Nephron (organoid): Measurements from ENCODE around the gene FSD1.

ENCODE experiments used
- H3K27ac Mint-ChIP-seq, 3 experiments: 2 replicates each; pipeline ENCODE4 v1.8.0; 2020; ENCODE audit warnings: mixed read lengths in 3 of 3, mild to moderate bottlenecking in 2 of 3, moderate library complexity in 1 of 3
- H3K27me3 Mint-ChIP-seq: 2 replicates; pipeline ENCODE4 v1.8.0; 2021; ENCODE audit warnings: low read depth, mild to moderate bottlenecking, moderate library complexity, mixed read lengths
- H3K36me3 Mint-ChIP-seq: 2 replicates; pipeline ENCODE4 v1.8.0; 2020; ENCODE audit warnings: low read depth, mixed read lengths
- H3K4me1 Mint-ChIP-seq: 2 replicates; pipeline ENCODE4 v1.8.0; 2020; ENCODE audit warnings: mixed read lengths
- H3K4me3 Mint-ChIP-seq, 3 experiments: 2 replicates each; pipeline ENCODE4 v1.8.0; 2020; ENCODE audit warnings: mild to moderate bottlenecking in 3 of 3, mixed read lengths in 3 of 3, moderate library complexity in 2 of 3
- H3K9me3 Mint-ChIP-seq: 2 replicates; pipeline ENCODE4 v1.8.0; 2020; ENCODE audit warnings: mixed read lengths
- CTCF ChIP-seq, 3 experiments: fragments of 200-600 bp; sonication (generic); IDR thresholded peaks; one replicate each; pipeline ENCODE4 v1.5.0; 2021; ENCODE audit warnings: antibody characterized with exemption in 3 of 3; ENCODE audit not compliant: unreplicated experiment in 3 of 3

Gene FSD1

GRCh38 chr19:4369888-4370260 lies 65.5 kb downstream of the FSD1 start:
- peak in 2 of 3 experiments; percentile 12 to 32 for TF ChIP-seq CTCF (IDR thresholded peaks at IDR 0.05; ENCODE audit: unreplicated experiment in 3 of 3)
- no peaks in the 10 kb centered on the region for H3K9me3 Mint-ChIP-seq
- H3K27me3 Mint-ChIP-seq: no peaks in the 10 kb centered on the region
- no peak overlapping the region for H3K4me3 Mint-ChIP-seq
- H3K27ac Mint-ChIP-seq: peak overlapping the region in 2 of 3 experiments; percentile 59 to 71
- peaks cover 52% of the 10 kb centered on the region for H3K4me1 Mint-ChIP-seq
- no peaks in the 10 kb centered on the region for H3K36me3 Mint-ChIP-seq

DNA sequence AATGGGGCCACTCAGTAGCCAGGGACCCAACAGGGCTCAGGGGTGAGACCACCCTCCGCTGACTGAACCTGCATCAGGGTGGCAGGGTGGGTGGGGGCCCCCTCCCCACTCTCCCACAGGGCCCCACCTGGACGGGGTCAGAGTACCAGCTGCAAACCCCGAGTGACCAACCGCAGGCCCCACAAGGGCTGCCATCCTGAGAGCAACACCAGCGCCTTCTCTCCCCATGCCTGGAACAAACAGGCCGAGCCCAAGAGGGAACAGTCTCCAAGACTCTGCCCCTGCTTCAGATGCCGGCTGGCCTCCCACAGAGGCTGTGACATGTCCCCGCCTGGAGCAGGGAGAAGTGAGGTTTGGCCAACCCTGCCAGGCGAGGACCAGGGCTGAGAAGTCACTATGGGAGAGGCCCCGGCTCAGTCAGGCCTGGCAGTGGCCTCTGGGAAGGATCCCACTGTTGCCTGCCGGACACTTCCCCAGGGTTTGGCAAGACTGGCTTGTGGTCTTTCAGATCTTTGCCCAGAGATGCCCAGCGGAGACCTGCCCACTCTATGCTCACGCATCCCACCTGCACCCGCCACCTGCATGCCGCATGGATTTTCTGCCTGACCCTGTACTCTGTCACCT lies 66.1 kb downstream of the FSD1 start:
- Mint-ChIP-seq H3K27ac (peak overlapping the region; percentile 77 to 86 (median 79)), H3K27me3 (no peaks in the 10 kb centered on the region), H3K4me3 (peak overlapping the region in 1 of 3 experiments; percentile 9), H3K9me3 (no peaks in the 10 kb centered on the region), H3K36me3 (no peaks in the 10 kb centered on the region), H3K4me1 (peaks cover 57% of the 10 kb centered on the region)
- no peak for TF ChIP-seq CTCF (IDR thresholded peaks at IDR 0.05; ENCODE audit: unreplicated experiment in 3 of 3)

DNA sequence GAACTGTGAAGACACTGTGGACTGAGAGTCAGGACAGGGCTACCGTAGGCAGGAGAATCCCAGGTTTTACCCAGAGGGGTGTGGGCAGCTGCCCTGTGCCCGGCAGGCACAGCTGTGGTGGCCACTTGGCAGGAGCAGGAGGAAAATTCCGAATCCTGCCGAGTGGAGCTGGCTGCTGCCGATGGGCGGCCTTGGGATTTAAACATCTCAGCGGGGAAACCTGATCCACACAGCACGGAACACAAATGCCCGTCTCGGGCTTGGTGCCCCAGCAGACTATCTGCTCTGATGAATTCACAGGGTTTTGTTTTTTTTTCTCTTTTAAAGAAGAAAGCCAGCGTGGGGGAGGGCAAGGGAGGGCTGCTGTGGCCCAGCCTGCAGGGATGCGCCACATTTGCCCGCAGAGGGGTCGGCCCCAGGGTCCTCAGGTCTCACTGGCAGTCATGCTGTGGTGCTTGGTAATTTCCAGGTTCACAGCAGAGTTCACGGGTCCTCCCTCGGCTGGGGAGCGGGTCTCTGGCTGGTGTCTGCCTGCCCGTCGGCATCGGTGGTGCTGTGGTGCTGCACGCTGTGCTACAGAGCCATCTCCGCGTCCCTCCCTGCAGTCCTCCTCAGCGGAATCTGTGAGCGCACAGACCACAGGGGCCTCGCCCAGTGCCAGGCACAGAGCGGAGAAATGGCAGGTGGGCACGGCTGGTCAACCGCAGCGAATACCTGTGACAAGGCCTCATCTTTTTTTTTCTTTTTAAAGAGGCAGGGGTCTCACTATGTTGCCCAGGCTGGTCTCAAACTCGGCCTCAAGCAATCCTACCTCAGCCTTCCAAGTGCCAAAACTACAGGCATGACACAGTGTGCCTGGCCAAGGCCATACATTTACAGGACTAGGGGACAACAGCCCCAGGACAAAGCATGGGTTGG lies 67.1 kb downstream of the FSD1 start:
- no peaks in the 10 kb centered on the region for H3K27me3 Mint-ChIP-seq
- peaks cover 66% of the 10 kb centered on the region for H3K4me1 Mint-ChIP-seq
- peak overlapping the region in 2 of 3 experiments; percentile 32 to 34 for H3K4me3 Mint-ChIP-seq
- peak overlapping the region; percentile 77 to 86 (median 79) for H3K27ac Mint-ChIP-seq
- H3K9me3 Mint-ChIP-seq: no peaks in the 10 kb centered on the region
- H3K36me3 Mint-ChIP-seq: no peaks in the 10 kb centered on the region
- no peak for TF ChIP-seq CTCF (IDR thresholded peaks at IDR 0.05; ENCODE audit: unreplicated experiment in 3 of 3)

GRCh38 chr19:4372165-4373012 lies 68.0 kb downstream of the FSD1 start:
- Mint-ChIP-seq H3K4me1 (peaks cover 69% of the 10 kb centered on the region), H3K27me3 (no peaks in the 10 kb centered on the region), H3K27ac (peak overlapping the region; percentile 77 to 86 (median 79)), H3K9me3 (no peaks in the 10 kb centered on the region), H3K4me3 (no peak overlapping the region), H3K36me3 (no peaks in the 10 kb centered on the region)
- TF ChIP-seq CTCF (IDR thresholded peaks at IDR 0.05; ENCODE audit: unreplicated experiment in 3 of 3): no peak

DNA sequence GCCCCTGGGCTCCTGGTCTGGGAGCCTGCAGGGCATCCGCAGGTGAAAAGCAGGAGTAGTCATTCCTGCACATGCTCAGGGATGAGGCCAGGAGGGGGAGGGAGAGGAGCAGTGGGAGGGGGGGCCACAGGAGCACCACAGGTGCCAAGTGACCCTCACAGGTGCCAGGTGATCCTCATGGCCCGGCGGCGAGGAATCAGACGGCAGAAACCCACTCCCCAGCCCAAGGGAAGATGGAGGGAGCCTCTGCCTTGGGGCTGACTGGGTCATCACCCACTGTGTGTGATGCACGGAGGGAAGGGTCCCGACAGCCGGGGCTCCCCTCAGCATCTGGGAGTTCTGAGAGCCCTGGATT lies 68.6 kb downstream of the FSD1 start:
- H3K27me3 Mint-ChIP-seq: no peaks in the 10 kb centered on the region
- H3K4me1 Mint-ChIP-seq: peaks cover 63% of the 10 kb centered on the region
- H3K27ac Mint-ChIP-seq: no peak overlapping the region
- H3K9me3 Mint-ChIP-seq: no peaks in the 10 kb centered on the region
- H3K36me3 Mint-ChIP-seq: no peaks in the 10 kb centered on the region
- H3K4me3 Mint-ChIP-seq: no peak overlapping the region
- no peak for TF ChIP-seq CTCF (IDR thresholded peaks at IDR 0.05; ENCODE audit: unreplicated experiment in 3 of 3)
